Measurements from ENCODE around the gene ECI1.

ECI1 gene

DNA sequence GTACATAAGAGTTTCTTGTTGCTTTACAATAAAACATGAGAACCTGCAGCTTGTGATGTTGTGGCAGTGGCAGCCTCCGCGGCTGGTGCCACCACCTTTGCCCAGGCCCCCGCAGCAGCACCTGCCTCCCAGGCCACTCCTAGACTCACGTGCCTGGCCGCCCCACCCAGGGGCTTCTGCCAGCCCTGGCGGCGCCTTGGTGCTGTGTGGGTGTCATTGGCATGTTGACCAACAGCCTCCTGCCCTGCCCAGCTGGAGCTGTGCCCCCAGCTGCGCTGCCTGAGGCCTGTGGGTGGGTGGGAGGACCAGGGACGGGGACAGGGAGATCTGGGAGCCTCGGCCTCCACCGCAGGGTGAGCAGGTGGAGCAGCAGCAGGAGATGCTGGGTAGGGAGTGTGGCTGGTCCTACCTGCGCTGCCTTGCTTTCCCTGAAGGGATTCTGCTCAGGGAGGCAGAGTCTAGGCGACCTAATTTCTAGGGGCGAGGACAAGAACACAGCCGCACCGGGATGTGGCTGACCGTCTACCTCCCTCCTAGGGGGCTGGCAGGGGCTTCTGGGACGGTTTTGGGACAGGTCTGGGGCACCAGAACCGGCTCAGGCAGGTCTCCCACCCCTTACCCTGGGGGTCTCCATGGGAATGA is 15.6 kb downstream of the ECI1 start:
- in situ Hi-C loops (cut with MboI; ENCODE audit: low sequenced_read_pairs), result loop anchor here (25.0 kb wide), 1 partner anchor 99 kb away; the partner anchor contains the start of genes PKD1 and RAB26

DNA sequence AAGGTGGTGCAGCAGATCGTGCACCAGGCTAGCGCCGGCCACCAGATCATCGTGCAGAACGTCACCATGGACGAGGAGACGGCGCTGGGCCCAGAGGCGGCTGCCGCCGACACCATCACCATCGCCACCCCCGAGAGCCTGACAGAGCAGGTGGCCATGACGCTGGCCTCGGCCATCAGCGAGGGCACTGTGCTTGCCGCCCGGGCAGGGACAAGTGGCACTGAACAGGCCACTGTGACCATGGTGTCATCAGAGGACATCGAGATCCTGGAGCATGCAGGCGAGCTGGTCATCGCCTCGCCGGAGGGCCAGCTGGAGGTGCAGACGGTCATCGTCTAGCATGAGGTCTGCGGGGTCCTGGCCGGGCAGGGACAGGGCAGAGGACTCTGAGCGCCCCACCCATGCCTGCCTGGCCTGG is 16.1 kb downstream of the ECI1 start:
- in situ Hi-C loops (cut with MboI; ENCODE audit: low sequenced_read_pairs), result loop anchor here (25.0 kb wide), 1 partner anchor 98 kb away; the partner anchor contains the start of genes PKD1 and RAB26

DNA sequence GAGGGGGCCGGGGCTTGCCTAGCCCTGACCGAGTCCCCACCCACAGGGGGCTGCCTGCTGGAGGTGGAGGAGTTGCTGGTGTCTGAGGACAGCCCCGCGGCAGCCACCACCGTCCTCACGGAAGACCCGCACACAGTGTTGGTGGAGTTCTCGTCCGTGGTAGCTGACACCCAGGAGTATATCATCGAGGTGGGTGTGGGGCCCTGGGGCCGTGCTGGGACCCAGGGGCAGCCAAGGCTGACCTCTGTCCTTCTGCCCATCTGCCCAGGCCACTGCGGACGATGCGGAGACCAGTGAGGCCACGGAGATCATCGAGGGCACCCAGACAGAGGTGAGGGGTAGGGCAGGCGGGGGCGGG is 16.6 kb downstream of the ECI1 start:
- in situ Hi-C loops (cut with MboI; ENCODE audit: low sequenced_read_pairs), result loop anchor here (25.0 kb wide), 1 partner anchor 97 kb away; the partner anchor contains the start of genes PKD1 and RAB26

DNA sequence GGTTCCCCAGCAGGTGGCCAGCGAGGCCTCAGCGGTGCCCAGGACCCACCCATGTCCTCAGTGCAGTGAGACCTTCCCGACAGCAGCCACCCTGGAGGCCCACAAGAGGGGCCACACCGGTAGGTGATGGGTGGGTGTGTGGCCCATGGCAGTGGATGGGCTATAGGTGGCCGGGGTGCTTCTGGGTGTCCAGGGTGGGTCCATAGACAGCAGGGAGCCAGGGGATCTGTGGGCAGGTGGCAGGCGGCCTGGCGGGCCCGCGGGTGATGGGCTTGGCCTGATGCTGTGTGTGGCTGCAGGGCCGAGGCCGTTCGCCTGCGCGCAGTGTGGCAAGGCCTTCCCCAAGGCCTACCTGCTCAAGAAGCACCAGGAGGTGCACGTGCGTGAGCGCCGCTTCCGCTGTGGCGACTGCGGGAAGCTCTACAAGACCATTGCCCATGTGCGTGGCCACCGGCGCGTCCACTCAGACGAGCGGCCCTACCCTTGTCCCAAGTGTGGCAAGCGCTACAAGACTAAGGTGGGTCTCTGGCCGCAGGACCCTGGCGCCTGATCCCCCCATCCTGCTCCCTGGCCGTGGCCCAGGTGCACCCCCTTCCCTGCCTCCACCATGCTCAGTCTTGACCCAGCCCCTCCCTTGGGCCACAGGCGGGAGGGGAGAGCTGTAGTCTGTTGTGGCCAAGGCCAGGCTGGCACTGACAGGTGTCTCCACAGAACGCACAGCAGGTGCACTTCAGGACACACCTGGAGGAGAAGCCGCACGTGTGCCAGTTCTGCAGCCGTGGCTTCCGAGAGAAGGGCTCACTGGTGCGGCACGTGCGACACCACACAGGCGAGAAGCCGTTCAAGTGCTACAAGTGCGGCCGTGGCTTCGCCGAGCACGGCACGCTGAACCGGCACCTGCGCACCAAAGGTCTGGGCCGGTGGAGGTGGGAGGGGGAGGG is 17.2 kb downstream of the ECI1 start:
- in situ Hi-C loops (cut with MboI; ENCODE audit: low sequenced_read_pairs), result loop anchor here (25.0 kb wide), 1 partner anchor 97 kb away; the partner anchor contains the start of genes PKD1 and RAB26

DNA sequence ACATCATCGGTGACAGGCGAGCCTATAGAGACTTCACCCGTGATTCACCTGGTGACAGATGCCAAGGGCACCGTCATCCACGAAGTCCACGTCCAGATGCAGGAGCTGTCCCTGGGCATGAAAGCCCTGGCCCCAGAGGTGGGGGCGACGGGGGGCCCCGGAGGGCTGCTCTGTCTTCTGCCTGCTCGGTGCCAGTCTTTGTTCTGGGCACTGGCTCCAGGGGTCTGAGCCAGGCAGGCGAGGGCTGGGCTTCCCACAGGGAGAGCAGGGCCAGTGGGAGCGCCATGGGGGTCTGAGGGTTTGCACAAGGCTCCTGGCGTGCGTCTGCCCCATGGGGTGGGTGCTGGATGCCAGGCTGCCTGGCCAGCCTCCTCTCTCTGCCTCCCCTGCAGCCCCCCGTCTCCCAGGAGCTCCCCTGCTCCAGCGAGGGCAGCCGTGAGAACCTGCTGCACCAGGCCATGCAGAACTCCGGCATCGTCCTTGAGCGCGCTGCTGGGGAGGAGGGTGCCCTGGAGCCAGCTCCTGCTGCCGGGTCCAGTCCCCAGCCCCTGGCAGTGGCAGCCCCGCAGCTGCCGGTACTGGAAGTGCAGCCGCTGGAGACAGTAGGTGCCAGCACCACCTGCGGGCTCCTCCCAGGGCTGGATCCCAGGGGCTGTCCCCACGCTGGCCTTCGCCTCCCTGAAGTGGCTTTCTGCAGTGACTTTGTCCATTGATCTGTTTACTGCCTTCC is 18.2 kb downstream of the ECI1 start:
- in situ Hi-C loops (cut with MboI; ENCODE audit: low sequenced_read_pairs), result loop anchor here (25.0 kb wide), 1 partner anchor 96 kb away; the partner anchor contains the start of genes PKD1 and RAB26

DNA sequence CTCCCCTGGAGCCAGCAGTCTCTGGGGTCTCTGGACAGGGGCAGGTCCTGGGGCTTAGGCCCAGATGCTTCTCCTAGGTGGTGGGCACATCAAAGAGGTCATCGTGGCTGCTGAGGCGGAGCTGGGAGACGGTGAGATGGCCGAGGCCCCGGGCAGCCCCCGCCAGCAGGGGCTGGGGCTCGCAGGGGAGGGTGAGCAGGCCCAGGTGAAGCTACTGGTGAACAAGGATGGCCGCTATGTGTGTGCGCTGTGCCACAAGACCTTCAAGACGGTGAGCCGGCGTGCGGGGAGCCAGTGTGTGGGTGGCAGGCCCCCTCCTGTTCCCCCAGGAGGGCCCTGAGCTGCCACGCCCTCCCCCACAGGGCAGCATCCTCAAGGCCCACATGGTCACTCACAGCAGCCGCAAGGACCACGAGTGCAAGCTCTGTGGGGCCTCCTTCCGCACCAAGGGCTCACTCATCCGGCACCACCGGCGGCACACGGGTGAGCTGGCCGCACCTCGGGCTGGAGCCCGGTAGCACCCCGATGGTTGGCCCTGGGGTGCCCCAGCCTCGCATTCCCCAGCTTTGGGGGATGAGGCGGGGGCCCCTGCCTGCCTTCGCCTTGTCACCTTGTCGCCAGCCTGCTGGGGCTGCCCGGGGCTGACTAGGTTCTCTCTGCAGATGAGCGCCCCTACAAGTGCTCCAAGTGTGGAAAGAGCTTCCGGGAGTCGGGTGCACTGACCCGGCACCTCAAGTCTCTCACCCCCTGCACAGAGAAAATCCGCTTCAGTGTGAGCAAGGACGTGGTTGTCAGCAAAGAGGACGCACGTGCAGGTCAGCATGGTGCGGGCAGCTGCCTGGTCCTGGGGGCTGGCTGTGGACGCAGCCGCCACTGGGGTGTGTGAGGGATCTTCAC is 19.0 kb downstream of the ECI1 start:
- in situ Hi-C loops (cut with MboI; ENCODE audit: low sequenced_read_pairs), result loop anchor here (25.0 kb wide), 1 partner anchor 95 kb away; the partner anchor contains the start of genes PKD1 and RAB26

DNA sequence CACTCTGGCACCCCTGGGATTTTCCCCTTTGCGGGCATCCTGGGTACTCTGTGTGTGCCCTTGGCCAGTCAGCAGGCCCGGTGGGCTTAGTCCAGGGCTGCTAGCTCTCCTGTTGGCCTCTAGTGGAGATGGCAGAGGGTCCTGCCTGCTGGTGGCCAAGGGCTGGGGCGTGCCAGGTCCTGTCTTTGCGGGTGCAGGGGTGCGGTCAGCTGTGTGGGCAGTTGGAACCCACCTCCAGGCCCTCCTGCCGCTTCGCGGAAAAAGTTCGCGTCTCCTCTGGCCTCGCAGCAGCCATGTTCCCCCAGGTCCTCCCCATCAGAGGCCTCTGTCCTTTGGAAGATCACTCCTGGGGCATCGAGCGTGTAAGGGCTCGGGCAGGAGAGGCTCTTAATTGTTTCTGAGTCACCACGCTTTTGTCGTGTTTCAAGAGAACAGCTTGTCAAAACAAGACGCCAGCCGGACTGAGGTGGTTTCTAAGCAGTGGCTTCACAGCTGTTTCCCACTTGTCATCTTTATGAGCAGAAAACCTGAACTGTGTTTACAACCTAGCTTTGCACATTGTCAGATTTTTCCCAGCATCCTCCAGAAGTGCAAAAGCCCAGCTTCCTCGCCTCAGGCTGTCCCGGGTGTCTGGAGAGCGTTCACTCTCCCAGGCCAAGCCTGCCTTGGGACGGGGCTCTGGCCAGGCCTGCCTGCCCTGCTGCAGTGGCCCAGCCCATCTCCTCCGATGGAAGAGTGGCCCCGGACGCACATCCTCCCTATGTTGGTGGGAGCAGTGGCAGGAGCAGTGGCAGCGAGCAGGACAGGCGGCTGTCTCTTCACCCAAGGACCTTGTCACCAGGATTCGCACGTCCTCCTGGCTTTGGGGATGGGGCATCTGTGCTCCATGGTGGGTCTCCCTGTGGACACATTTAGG is 20.1 kb downstream of the ECI1 start:
- in situ Hi-C loops (cut with MboI; ENCODE audit: low sequenced_read_pairs), result loop anchor here (25.0 kb wide), 1 partner anchor 94 kb away; the partner anchor contains the start of genes PKD1 and RAB26

DNA sequence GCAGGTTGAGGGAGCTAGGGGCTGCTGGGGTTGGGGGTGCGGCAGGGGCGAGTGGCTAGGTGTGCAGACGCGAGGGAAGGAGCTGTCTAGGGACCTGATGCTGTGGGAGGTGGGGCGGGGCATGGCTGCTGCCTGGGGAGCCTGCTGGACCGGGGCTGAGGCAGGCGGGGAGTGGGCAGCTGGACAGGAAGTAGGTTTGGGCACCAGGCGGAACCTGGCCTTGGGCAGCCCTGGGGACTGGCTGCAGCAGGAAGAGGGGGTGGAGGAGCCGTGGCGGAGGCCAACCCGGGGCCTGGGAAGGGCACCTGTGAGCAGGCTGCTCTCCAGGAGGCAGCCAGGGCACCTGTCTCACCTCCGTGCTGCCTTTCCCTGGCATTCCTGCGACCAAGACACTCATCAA is 21.0 kb downstream of the ECI1 start:
- in situ Hi-C loops (cut with MboI; ENCODE audit: low sequenced_read_pairs), result loop anchor here (25.0 kb wide), 1 partner anchor 93 kb away; the partner anchor contains the start of genes PKD1 and RAB26

DNA sequence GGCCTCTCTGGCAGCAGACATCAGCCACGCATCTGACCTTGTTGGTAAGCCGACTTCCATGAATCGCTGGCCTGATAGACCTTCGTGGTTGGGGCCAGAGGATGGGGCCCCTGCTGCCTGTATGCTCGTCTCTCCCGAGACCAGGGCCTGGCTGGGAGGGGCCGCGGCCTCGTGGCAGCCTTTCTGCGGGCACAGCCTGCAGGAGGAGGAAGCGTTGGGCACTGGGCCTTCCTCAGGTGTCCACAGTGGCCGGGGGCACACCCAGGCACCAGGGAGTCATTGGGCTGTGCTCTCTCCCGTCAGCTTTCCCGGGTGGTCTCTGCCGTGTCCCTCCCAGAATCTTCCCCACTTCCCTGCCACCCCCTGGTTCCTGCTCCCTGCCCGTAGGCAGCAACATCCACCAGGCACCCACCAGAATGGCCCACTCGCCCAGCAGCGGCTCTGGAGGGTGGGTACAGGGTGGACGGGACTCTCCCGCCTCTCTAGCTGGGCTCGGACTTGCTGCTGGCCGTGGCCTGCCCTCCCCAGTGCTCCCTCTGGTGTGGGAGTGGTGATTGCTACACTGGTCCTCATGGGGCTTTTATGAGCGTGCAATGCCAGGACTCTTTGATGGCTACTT is 21.6 kb downstream of the ECI1 start:
- in situ Hi-C loops (cut with MboI; ENCODE audit: low sequenced_read_pairs), result loop anchor here (25.0 kb wide), 1 partner anchor 92 kb away; the partner anchor contains the start of genes PKD1 and RAB26

DNA sequence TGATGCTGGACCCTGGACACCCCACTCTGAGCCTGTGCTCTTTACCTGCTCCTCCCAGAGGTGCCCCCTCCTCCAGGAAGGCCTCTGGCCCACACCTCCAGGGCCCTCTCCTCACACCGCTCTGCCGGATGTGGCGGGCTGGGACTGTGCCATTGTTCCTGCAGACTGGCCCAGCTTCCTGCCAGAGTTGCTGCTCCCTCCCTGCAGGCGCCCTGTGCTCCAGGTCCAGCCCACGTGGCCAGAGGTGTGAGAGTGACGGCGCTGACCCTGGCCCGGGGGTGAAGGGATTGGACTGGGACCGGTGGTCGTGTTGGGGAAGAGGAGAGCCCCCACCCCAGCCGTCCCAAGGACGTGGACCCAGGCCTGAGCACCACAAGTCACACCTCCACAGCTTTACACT is 22.3 kb downstream of the ECI1 start:
- in situ Hi-C loops (cut with MboI; ENCODE audit: low sequenced_read_pairs), result loop anchor here (25.0 kb wide), 1 partner anchor 92 kb away; the partner anchor contains the start of genes PKD1 and RAB26

DNA sequence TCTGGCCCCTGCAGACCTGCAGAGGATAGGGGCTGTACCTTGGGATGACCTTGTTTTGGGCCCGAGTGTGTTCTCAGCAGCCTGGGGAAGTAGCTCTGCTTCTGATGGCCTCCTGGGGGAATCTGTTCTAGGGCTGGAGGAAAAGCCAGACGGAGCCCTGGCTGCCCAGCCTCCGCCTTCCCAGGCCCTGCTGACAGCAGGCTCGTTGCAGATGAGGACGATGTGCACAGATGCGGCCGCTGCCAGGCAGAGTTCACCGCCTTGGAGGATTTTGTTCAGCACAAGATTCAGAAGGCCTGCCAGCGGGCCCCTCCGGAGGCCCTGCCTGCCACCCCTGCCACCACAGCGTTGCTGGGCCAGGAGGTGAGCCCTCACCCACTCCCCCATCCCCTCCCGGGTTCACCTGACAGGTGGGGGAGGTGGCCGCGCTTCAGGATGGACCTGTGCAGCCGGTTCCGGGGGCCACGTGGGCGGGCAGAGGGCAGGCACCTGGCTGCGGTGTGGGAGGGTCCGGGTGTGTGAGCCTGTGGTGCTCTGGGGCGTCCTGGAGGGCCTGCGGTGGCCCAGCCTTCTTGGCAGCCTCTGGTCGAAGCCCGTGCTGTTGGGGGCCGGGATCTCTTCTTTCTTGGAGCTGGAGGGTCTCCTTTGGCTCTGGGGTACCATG is 23.1 kb downstream of the ECI1 start:
- in situ Hi-C loops (cut with MboI; ENCODE audit: low sequenced_read_pairs), result loop anchor here (25.0 kb wide), 1 partner anchor 91 kb away; the partner anchor contains the start of genes PKD1 and RAB26

DNA sequence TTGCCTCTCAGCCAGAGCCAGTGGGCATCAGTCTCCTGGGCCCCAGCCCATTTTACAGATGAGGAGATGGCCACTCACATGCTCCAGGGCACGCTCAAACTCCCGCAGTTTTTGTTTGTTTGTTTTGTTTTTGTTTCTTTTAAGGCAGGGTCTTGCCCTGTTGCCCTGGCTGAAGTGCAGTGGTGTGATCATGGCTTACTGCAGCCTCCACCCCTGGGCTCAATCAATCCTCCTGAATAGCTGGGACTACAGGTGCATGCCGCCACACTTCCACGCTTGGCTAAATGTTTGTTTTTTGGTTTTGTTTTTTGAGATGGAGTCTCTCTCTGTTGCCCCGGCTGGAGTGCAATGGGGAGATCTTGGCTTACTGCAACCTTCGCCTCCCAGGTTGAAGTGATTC is 24.5 kb downstream of the ECI1 start:
- in situ Hi-C loops (cut with MboI; ENCODE audit: low sequenced_read_pairs), result loop anchor here (25.0 kb wide), 1 partner anchor 90 kb away; the partner anchor contains the start of genes PKD1 and RAB26

DNA sequence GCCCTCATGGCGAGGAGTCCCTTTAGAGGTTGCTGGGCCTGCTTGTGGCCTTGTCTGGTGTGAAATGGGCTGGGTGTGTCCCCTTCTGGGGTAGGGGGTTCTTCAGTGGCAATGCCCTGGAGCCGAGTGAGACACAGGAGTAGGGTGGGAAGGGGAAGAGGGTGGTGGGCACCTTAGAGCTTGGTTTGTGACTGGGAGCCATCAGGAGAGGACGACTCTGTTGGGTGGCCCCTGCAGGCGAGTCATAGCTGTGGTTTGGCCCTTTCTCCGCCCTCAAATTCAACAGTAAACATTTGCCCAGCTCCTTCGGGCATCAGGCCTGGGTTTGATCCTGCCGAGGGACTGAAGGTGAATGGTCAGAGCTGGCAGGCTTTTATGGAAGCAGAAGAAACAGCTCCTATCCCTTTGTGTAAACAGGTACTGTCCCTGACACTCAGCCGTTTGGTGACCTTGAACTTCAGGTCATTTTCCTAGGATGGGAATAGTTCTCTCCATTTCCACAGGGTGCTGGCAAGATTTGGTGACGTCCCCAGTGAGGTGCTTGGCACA is 25.1 kb downstream of the ECI1 start:
- in situ Hi-C loops (cut with MboI; ENCODE audit: low sequenced_read_pairs), result loop anchor here (25.0 kb wide), 1 partner anchor 89 kb away; the partner anchor contains the start of genes PKD1 and RAB26

DNA sequence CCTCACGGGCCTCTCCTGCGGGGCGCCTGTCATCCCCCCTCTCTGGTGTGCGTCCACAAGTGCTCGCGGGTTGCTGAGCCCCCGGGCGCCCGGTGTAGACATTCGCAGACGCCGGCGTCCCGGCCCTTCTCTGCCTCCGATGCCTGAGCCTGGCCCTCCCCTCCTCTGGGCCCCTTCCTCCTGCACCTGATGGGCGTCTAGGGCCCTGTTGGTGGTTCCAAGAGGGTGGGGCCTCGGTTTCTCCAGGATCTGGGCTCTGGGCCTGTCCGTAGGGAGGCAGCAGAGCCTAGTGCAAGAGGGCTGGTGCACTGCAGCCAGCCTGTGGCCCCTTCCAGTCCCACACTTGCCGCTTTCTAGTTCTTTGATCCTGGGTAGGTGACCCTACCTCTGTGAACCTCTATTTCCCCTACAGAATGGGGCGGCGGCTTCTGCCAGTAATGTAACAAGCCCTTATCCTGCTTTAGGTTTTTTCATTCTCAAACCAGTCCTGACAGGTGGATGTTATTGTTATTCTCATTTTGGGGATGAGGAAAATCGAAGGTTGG is 27.4 kb downstream of the ECI1 start:
- in situ Hi-C loops (cut with MboI; ENCODE audit: low sequenced_read_pairs), result no loop called here

DNA sequence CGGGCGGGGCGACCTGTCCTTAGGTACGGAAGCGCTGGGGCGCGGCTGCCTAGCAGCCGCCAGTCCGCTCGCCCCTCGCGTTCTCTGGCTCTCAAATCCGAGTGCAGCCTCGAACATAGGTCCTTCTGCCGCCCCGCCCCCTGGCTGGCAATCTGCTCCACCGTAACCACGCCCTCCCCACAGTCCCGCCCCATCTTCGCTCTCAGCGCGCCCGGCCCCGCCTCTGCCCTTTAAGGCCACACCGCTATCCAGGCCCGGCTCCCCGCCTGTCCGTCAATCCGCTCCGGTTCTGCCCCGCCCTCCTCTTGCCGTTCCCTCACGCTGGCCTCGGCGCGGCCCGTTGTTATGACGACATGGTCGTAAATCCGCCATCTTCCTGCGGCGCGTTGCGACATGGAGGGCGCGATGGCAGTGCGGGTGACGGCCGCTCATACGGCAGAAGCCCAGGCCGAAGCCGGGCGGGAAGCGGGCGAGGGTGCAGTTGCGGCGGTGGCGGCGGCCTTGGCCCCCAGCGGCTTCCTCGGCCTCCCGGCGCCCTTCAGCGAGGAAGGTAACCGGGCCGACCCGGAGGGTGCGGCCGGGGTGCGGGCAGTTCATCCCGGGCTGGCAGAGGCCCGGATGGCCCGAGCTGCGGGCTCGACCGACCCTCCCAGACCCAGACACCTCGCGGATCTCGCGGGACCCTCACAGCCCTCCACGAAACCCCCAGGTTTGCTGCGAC is 28.0 kb downstream of the ECI1 start, which contains the start of gene E4F1:
Gene E4F1, plus strand, starts transcription at position 371 of the 721 bp plus-strand sequence. Its CDS starts 23 bp downstream, at position 394.
- in situ Hi-C loops (cut with MboI; ENCODE audit: low sequenced_read_pairs), result no loop called here

DNA sequence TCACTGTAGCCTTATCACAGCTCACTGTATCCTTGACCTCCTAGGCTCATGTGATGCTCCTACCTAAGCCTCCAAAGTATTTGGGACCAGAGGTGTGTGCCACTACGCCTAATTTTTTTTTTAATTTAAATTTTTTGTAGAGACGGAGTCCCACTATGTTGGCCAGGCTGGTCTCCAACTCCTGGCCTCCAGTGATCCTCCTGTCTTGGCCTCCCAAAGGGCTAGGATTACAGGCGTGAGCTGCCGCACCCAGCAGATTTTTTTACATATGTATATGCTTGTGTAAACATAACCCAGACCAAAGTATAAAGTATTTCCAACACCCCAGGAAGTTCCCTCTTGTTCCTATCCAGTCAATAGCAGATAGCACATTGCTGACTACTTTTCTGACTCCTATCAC is 35.1 kb downstream of the ECI1 start:
- in situ Hi-C loops (cut with MboI; ENCODE audit: low sequenced_read_pairs), result no loop called here

All from HL-60/S4 treated with phorbol 12-myristate 13-acetate at 8.2 ng/mL for 4 days and 3 days (cell line).